HFF-Myc (cell line): ENCODE measurements around the gene OBP2B.
"Not testable (repeated sequence)": the region's sequence is repeated elsewhere in the genome, so short reads cannot be mapped to it uniquely, and the experiment has no call there.

ENCODE experiments used
- DNase-seq: peaks from one replicate; pipeline ENCODE4 v3.0.0-alpha.2; 2011; ENCODE audit warnings: low read depth; ENCODE audit errors: extremely low read depth
- H3K4me3 ChIP-seq: replicated peaks from 2 replicates; pipeline ENCODE4 v1.5.1; 2011; ENCODE audit warnings: low read depth, mild to moderate bottlenecking, control low read depth, low read length
- TF ChIP-seq, protein P1 (sequence below): IDR thresholded peaks from 2 replicates; pipeline ENCODE4 v1.5.1; 2012; ENCODE audit warnings: mild to moderate bottlenecking, low read depth, low read length, control low read depth; ENCODE audit errors: missing control alignments

OBP2B gene

GRCh38 chr9:133225171-133226011 lies 16.3 kb upstream of the OBP2B start:
- TF ChIP-seq, protein P1, sequence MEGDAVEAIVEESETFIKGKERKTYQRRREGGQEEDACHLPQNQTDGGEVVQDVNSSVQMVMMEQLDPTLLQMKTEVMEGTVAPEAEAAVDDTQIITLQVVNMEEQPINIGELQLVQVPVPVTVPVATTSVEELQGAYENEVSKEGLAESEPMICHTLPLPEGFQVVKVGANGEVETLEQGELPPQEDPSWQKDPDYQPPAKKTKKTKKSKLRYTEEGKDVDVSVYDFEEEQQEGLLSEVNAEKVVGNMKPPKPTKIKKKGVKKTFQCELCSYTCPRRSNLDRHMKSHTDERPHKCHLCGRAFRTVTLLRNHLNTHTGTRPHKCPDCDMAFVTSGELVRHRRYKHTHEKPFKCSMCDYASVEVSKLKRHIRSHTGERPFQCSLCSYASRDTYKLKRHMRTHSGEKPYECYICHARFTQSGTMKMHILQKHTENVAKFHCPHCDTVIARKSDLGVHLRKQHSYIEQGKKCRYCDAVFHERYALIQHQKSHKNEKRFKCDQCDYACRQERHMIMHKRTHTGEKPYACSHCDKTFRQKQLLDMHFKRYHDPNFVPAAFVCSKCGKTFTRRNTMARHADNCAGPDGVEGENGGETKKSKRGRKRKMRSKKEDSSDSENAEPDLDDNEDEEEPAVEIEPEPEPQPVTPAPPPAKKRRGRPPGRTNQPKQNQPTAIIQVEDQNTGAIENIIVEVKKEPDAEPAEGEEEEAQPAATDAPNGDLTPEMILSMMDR: no peak
- no peak overlapping the region for H3K4me3 ChIP-seq
- DNase-seq: no peak

DNA sequence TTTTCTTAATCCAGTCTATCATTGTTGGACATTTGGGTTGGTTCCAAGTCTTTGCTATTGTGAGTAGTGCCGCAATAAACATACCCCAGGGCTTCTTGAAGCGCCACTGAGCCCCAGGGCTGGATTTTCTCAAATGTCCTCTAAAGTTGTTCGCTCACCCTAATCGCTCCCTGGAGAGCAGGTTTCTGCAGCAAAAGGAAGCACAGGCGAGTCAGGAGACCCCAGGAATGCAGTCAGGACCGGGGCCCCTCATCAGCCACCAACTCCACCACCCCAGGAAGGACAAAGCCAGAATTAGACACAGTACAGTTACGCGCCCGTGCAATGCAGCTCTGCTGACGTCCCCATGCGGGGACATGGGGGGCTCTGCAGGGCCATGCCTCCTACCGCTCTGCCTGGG lies 15.7 kb upstream of the OBP2B start:
- TF ChIP-seq, protein P1: no peak
- H3K4me3 ChIP-seq: no peak overlapping the region
- DNase-seq: no peak

GRCh38 chr9:133223159-133223756 lies 14.2 kb upstream of the OBP2B start:
- not testable (repeated sequence) for DNase-seq, H3K4me3 ChIP-seq

DNA sequence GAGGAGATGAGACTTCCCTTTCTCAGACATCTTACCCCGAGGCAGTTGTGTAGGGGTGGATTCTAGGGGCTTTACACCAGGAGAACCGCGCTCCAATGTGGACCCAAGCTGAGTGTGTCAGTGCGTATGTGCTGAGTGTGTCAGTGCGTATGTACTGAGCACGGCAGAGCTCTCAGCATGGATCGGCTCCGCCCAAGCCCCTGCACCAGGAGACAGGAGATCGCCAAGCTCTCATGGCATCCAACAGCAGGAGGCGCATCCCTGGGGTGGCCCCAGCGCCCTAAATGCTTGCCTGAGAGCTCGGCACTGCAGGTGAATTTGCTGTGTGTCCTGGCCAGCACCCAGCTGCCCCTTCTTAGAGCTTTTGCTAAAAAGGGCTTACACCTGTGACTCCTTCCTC lies 12.9 kb upstream of the OBP2B start:
- DNase-seq, H3K4me3 ChIP-seq: not testable (repeated sequence)

DNA sequence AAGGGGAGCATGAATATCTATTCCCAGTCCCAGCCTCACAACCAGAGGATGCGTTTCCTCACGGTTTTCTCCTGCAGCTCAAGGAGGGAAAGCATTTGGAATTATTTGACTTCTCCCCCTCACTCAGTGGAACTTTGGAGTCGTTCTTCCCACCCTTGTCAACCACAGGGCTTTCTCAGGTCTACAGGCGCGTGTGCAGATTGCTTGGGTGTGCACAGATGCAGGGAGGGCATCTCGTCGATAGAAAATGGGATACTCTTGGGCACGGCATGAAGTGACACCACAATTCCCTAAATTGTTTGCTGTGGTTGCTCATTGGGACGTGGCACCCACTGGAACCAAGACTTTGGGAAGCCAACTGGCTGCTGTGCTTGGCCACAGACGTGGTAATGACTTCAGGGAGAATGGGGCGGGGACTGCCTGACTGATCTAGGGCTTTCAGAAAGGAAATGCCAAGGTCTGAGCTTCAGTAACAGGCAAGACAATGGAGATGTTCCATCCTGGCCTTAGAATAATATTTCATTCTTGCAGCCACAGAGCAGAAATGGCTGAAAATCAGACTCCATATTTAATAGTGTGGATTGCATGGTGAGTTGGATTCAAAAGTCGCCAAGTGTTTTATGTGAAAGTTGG lies 12.2 kb upstream of the OBP2B start:
- no peak for DNase-seq
- TF ChIP-seq, protein P1: no peak
- no peak overlapping the region for H3K4me3 ChIP-seq

GRCh38 chr9:133218049-133218975 lies 9.3 kb upstream of the OBP2B start:
- not testable (repeated sequence) for DNase-seq

DNA sequence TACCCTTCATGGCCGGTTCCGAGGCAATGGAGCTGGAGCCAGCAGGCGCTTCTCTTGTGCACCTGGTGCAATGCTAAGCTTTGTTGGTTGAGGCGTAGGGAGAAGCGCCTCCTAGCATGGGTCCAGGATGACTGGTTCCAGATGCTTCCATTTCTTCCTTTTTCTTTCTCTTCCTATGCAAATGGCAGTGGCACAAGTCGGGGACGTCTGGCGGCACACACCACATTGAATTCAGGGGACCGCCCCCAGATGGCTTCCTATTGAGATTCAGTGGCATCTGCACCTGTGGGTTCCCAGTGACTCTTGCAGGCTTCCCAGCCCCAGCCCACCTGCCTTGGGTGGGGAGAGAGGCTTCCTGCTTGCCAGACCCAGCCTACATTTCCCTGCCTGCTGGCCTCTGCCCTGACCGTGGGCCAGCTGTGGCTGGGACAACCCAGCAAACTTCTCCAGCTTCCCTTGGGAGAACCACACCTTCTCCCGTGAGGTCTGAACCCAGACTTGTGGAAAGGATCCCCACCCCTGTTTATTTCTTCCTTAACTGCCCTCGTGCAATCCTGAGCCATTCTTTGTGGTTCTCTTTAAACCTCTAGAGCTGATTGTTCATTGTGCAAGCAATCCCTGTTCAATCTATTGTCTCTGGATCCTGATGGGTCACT lies 8.4 kb upstream of the OBP2B start:
- H3K4me3 ChIP-seq, DNase-seq: not testable (repeated sequence)

More at GRCh38 chr9:133218049-133218975, 9.3 kb upstream of the OBP2B start:
- H3K4me3 ChIP-seq: not testable (repeated sequence)

GRCh38 chr9:133214276-133214675 lies 5.2 kb upstream of the OBP2B start:
- H3K4me3 ChIP-seq, DNase-seq: not testable (repeated sequence)
